Activated T-helper 9 cell treated with anti-CD3 and anti-CD28 coated beads, Interleukin-2, amount 50 U/mL, for 16 hours (primary cell): Measurements from ENCODE around the gene TRIM2.
"Not testable (repeated sequence)": the region's sequence is repeated elsewhere in the genome, so short reads cannot be mapped to it uniquely, and the experiment has no call there.

ENCODE experiments used
- DNase-seq: peaks from one replicate; pipeline ENCODE4 v3.0.0-alpha.2; 2020; ENCODE audit warnings: low read depth

Gene TRIM2

DNA sequence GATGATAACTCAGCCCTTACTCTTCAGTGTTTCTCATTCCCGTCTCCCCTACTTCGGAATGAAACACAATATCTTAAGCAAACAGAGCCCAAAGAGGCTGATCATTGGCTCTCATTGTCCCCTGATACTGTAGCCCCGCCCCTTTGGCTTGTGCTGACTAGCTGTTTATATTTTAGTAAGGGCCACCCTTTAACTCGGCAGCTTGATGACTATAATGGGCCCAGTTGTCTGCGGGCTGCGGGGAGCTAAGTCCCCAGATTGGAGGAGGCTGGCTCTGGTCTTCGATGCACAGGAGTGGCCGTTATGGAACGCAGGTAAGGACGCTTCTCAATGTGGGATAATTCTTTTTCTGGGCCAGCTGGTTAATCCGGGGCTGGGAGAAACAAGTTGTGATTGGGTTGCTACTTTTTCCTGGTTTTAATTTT lies at the start of gene TRIM2:
Gene TRIM2, plus strand, starts transcription at position 197 of the 425 bp plus-strand sequence. Its CDS starts 88 bp downstream, at position 285.
- DNase-seq: no peak

DNA sequence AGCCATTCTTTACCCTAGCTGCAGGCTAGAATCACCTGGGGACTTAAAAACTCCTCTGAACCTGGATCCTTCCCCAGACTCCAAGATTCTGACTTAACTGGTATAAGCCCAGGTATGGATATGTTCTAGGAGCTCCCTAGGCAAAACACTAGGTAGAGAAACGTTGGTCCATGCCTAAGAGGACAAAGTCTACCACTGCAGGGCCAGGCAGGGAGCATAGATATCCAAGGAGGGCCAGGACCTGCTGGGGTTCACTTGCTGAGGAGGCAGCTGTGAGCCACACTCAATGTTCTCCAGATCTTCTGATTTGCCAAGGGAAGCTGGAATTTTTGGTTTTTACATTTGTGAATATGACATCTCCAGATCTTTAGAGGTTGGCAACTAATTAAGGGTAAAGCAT lies 48.6 kb upstream of the TRIM2 start:
- no peak for DNase-seq

- DNase-seq: no peak
These were observed 48.0 kb upstream of the TRIM2 start for GRCh38 chr4:153156263-153156662.

DNA sequence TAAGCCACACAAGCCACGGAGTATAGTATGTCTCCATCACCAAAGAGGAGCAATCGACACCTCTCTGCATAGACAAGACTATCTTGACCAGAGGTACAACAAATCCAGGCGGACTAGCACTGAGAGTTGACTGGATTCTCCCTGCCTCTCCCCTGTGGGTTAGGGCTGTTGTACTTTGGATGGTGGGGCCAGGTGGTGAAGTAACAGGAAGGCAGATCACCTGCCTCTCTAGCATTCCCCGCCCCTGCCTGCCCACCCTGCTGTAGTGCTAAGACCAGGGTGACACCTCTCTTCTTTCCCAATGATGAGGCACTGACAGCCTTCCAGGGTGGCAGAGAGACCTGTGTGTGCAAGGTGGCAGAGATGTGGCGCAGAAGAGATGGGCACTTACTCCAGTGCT lies 47.5 kb upstream of the TRIM2 start:
- no peak for DNase-seq

DNA sequence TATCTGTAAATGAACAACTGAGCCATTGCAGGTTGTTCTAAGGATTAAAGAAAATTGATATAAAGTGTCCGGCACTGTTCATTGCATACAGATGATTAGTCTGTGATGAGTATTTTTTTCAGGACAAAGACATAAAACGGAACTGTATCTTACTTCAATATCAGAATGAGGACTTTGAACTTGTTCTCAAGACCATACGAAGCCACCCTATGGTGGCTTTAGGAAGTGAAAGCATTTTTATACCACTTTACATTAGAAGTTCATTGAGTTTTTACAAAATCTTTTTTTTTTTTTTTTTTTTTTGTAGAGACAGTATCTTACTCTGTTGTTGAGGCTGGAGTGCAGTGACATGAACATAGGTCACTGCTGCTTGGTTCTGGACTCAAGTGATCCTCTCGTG lies 45.2 kb upstream of the TRIM2 start:
- DNase-seq: no peak

DNA sequence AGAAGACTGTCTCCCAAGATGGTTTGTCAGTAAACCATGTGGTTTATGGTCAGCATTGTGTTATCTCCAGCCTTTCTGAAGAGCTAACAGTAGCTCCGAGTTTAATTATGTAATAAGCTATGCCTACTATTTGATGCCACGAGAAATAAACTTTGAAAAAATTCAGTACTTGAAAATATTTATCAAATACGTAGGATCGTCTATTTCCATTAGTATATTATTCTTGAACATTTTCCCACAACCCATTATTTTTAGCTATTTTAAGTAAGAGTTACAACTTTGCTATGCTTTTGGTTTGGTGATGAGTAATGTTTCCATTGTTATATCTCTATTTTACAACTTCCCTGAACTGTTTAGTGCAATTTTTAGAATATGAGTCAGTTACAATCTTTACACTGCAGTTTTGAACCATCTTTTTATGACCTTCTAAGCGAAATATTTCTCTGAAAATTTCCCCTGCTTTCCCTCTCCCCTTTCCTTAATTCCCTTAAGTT lies 44.5 kb upstream of the TRIM2 start:
- DNase-seq: no peak

DNA sequence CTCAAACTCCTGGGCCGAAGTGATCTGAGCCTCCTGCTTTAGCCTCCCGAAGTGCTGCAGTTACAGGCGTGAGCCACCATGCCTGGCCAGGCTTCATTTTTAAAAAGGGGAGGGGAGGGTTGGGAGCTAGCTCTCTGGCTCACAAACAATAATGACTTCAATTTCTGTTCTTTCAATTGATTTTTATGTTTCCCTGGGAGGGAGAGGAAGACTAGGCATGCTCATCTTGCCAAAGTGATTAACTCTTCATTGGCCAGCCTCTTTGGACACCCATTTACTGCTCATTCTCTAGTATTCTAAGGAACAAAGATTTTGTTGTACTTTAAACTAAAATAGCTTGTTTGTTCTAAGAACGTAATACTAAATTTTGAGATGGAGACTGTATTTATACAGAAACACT lies 43.4 kb upstream of the TRIM2 start:
- no peak for DNase-seq

DNA sequence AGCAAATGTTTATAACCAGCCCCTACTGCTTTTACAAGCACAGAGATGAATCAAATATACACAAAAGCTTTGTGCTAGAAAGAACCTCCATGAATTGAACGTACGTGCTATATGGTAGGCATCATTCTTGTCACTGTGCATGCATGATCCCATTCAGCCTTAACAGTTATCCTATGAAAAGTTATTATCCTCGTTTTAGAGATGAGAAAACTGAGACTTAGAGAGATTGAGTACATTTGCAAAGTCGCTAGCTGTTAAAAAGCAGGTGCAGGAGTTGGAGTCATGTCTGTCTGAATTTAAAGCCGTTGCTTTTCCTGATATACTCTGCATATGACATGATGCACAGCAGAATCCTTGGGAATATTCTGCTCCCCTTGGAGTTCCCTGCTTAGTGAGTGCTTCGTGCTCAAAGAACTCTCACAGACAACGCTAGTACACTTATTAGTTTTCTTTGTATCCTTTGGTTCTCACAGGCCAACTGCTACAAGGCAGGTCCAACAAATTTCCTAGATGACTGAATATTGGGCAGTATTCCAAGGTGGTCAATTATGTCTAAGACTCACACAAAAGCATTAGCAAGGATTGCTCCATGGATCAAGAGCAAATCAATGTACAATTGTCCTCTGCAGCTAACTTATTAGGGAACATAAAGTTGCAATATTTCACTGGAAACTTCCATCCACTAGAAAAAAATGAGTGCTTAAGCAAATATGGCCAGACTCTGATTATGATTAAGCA lies 42.8 kb upstream of the TRIM2 start:
- DNase-seq: no peak

GRCh38 chr4:153165236-153165635 lies 39.0 kb upstream of the TRIM2 start:
- not testable (repeated sequence) for DNase-seq

- no peak for DNase-seq
These were observed 37.3 kb upstream of the TRIM2 start for GRCh38 chr4:153166716-153167501.

GRCh38 chr4:153169776-153170175 lies 34.5 kb upstream of the TRIM2 start:
- DNase-seq: no peak

DNA sequence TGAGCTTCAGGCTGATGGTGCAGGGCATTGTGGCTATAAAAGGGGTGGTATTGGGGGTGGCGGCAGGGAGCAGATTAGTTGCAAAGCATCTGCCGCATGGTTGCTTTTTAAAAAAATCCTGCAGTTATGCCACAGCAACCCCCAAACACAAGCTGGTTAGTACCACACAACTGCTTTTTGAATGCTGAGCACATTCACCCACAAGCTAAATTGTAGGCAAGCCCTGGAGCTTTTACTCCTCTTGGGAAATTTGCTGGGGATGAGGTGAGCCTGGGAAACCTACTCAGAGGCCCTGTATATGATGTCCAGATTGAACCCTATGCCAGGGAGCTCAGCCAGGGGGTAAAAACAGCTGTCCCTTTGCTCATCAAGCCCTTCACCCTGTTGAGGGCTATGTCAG lies 33.8 kb upstream of the TRIM2 start:
- no peak for DNase-seq

GRCh38 chr4:153174821-153175567 lies 29.2 kb upstream of the TRIM2 start:
- DNase-seq: no peak

GRCh38 chr4:153176938-153177337 lies 27.3 kb upstream of the TRIM2 start:
- DNase-seq: no peak

GRCh38 chr4:153177841-153178240 lies 26.4 kb upstream of the TRIM2 start:
- no peak for DNase-seq

GRCh38 chr4:153179100-153179499 lies 25.1 kb upstream of the TRIM2 start:
- DNase-seq: no peak

DNA sequence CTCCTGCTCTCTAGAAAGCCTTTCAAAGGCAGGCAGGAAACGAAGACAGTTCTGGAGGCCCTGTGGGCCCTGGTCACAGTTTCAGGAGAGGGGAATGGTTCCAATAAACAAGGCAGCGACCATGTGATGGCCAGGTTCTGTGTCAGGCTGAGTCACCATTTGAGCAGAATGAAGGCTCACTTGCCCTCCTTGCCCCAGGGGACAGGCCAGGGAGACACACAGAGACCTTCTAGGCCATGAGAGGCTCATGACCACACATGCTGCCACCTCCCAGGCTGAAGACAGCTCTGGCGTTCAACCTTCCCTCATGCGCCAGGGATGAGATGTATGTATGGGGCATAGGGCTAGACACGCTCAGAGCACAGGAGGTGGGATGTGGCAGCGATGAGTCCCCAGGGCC lies 22.9 kb upstream of the TRIM2 start:
- DNase-seq: no peak

DNA sequence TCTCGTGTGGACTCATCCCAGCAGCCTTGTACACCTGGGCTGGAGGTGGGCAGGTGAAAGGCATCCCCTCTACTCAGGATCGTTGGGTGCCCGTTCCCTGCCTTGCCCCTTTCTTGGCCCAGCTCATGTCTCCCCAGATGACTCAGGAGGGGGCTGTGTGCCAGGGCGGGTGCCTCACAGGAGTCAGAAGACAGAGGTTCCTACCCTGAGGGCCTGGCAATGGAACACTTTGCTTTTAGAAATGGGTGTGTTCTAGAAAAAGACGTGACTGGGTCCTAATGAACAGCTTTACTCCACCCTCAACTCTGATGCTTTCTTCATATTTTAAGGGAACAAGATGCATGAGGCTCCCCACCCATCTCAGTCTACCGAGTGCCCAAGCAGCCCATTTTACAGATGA lies 22.5 kb upstream of the TRIM2 start:
- no peak for DNase-seq

DNA sequence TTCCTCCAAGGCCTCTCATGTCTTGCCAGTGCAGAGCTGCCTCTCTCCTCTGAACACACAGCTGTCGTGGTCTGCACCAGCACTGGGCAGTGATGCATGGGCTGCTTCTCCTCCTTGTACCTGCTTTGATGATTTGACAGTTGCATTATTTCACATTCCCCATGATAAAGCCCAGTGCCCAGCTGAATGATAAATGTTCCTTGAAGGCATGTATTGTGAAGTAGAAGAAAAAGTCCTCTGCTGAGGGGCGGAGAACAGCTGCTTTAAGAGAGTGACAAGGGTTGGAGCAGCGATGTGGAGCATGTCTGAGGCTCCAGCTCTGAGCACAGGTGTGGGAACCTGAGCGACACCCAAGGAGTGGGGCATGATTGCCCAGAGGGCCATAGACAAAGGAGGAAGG lies 21.1 kb upstream of the TRIM2 start:
- no peak for DNase-seq

DNA sequence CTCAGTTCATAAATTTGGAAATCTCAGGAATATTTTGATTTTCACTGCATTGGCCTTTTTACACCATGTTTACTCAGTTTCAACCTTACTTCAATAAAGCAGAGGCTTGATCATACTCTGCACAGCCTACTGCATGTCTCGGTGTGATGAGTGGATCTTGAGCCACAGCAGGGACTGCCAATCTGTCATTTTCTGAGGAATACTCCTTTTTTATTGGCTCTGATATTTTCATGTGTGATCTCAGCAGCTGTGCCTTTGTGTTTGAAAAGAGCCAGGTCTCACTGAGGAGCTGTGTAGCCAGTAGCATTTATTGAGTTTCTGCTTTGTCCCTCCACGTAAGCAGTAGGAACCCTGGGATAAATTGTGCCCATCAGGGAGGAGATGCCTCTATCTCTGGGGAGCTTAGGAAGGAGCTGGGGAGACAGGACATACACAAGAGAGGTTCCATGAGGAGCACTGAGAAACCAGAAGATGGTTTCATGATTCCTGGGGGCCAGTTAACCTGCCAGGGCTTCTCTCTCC lies 18.9 kb upstream of the TRIM2 start:
- DNase-seq: no peak

DNA sequence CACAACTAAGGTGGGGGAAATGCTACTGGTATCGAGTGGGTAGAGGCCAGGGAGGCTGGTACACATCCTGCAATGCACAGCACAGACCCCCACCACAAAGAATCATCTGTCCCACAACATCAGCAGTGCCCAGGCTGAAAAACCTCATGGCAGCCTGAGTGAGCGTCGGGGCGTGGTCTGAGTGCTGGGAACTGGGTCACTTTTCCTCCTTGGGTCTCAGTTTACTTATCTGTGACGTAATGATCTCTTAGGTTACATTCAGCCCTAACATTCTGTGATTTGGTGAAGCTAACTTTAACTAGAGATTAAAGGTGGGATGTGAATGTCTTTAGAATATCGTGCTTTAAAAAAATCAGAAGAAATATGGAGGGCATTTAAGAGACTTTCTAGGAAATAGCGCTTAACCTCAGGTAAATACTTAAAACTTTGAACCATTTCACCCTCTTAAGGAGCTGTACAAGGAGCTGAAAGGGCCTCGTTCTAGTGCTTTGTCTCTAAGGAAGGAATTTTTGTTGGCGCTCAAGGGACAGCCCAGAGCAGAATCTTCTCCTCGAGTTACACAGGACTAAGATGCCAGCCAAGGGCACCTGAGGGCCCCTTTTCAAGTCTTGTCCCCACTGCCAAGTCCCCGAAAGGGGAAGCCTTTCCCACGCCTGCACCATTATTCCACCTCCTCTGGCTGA lies 18.1 kb upstream of the TRIM2 start:
- no peak for DNase-seq
